Epithelial cell of esophagus (primary cell): Measurements from ENCODE around the gene GABRA5.

Experiments
- DNase-seq: peaks from one replicate; pipeline ENCODE4 v3.0.0; 2010; ENCODE audit warnings: low read depth
- H3K4me3 ChIP-seq: 2 replicates; pipeline ENCODE4 v1.5.1; 2011; ENCODE audit warnings: mild to moderate bottlenecking, low read length, control low read depth
- CTCF ChIP-seq: IDR thresholded peaks from 2 replicates; pipeline ENCODE4 v1.5.1; 2011; ENCODE audit warnings: low read depth, mild to moderate bottlenecking, low read length, control low read depth, inconsistent platforms; ENCODE audit not compliant: insufficient read depth; ENCODE audit errors: missing control alignments

Gene GABRA5

GRCh38 chr15:26867200-26868007, 542 bp downstream of the GABRA5 start:
- no peak for DNase-seq
- TF ChIP-seq CTCF: no peak
- no peak overlapping the region for H3K4me3 ChIP-seq

- no peak for TF ChIP-seq CTCF
- H3K4me3 ChIP-seq: no peak overlapping the region
- DNase-seq: no peak
These were observed 1.3 kb downstream of the GABRA5 start for GRCh38 chr15:26868029-26868685.

- DNase-seq: no peak
These were observed 2.8 kb downstream of the GABRA5 start for GRCh38 chr15:26869628-26870027.

GRCh38 chr15:26870346-26870745, 3.5 kb downstream of the GABRA5 start:
- TF ChIP-seq CTCF: no peak
- no peak overlapping the region for H3K4me3 ChIP-seq
- no peak for DNase-seq

More at GRCh38 chr15:26869628-26870027, 2.8 kb downstream of the GABRA5 start:
- no peak for TF ChIP-seq CTCF
- no peak overlapping the region for H3K4me3 ChIP-seq

GRCh38 chr15:26872206-26872605, 5.3 kb downstream of the GABRA5 start:
- no peak overlapping the region for H3K4me3 ChIP-seq
- TF ChIP-seq CTCF: no peak
- no peak for DNase-seq

GRCh38 chr15:26873846-26874245, 7.0 kb downstream of the GABRA5 start:
- TF ChIP-seq CTCF: no peak
- peak; percentile 6 for DNase-seq
- no peak overlapping the region for H3K4me3 ChIP-seq
